ENCODE measurements around the gene SBNO2.

Gene SBNO2

GRCh38 chr19:1058112-1058511 is 116.0 kb downstream of the SBNO2 start:
- no peak for TF ChIP-seq CTCF (IDR thresholded peaks at IDR 0.05; ENCODE audit: insufficient read depth, low read depth, low read length, missing control alignments)
- DNase-seq (ENCODE audit: low read depth): no peak
- no peak overlapping the region for H3K4me3 ChIP-seq (ENCODE audit: low read length)
